SK-N-MC (cell line): ENCODE results near the gene IPP.

ENCODE experiments used
- EZH2 ChIP-seq: fragments of 200-600 bp; sonication (generic); IDR thresholded peaks from one replicate; pipeline ENCODE4 v1.6.1; 2017; ENCODE audit warnings: antibody characterized with exemption
- FOXP2 ChIP-seq: optimal IDR thresholded peaks from 2 replicates; pipeline ENCODE3; 2011; ENCODE audit warnings: mild to moderate bottlenecking, moderate library complexity; ENCODE audit not compliant: insufficient read depth; ENCODE audit errors: extremely low read length, control extremely low read depth
- POLR2AphosphoS5 ChIP-seq: IDR thresholded peaks from 2 replicates; pipeline ENCODE4 v1.6.1; 2012; ENCODE audit warnings: mild to moderate bottlenecking, low read depth, low read length, borderline replicate concordance

DNA sequence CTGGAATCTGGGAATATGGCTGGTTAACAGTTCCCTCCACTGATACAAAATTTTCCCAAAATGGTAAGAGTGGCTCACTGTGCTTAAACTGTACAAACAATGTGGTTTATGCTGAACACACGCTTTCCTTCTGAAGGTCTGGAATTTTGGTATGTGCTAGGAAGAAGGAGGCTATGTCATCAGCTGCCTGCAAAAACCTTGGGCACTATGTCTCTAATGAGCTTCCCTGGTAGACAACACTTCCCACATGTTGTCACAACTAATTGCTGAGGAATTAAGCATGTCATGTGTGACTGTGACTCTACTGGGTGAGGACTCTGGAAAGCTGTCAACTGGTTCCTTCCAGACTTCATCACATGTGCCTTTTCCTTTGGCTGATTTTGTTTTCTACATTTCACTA is 29.2 kb downstream of the IPP start:
- TF ChIP-seq POLR2AphosphoS5 (no peak), EZH2 (no peak), FOXP2 (no peak)
